ENCODE results near the gene SCAMP3.
A peak's percentile ranks its signal among the peaks of the same experiment; 100 is the strongest.

GRCh38 chr1:155226188-155226909 lies 35.8 kb downstream of the SCAMP3 start:
- no peak for TF ChIP-seq POLR2A (IDR thresholded peaks at IDR 0.05; ENCODE audit: low read depth, low read length)
- TF ChIP-seq GATA2 (IDR thresholded peaks at IDR 0.05; ENCODE audit: insufficient read depth, insufficient read length, low read depth, low read length), result no peak
- no peak for TF ChIP-seq POLR2AphosphoS5 (IDR thresholded peaks at IDR 0.05; ENCODE audit: insufficient read depth, low read depth, low read length)
- TF ChIP-seq CTCF (IDR thresholded peaks at IDR 0.05; ENCODE audit: extremely low read depth in 1 of 2, insufficient read depth in 1 of 2, low read depth in 1 of 2, low read length in 2 of 2), result peak; percentile 57 to 76
- TF ChIP-seq MAX (IDR thresholded peaks at IDR 0.05; ENCODE audit: insufficient read depth, insufficient read length), result no peak
- no peak for TF ChIP-seq MYC (IDR thresholded peaks at IDR 0.05; ENCODE audit: low read depth, low read length)
- TF ChIP-seq EZH2 (IDR thresholded peaks at IDR 0.05; ENCODE audit: borderline replicate concordance, low read depth, low read length, severe bottlenecking), result no peak

All from endothelial cell of umbilical vein (primary cell).